A172 (cell line): ENCODE measurements around the gene ADGRD1. TPM values are rescaled to one million over a fixed set of nuclear protein-coding genes. Genes with fewer than 3 reads are reported as not detected.
"Not testable (repeated sequence)": the region's sequence is repeated elsewhere in the genome, so short reads cannot be mapped to it uniquely, and the experiment has no call there.

Experiments used
- DNase-seq: peaks from one replicate; pipeline ENCODE4 v3.0.0-alpha.2; 2015; ENCODE audit warnings: low spot score
- total RNA-seq: library from RNA; depleted of rRNA; stranded (reverse); fragments of >200 nt; shearing (Covaris generic); gene quantifications from 2 replicates; pipeline ENCODE4 v1.2.3, GENCODE V29; 2014

ADGRD1 gene
- total RNA-seq, 1 experiment from 2014 or later = 0.52 TPM

- no peak for DNase-seq
Measured at GRCh38 chr12:130984183-130985058, 30.7 kb downstream of the ADGRD1 start.

GRCh38 chr12:130987151-130987931, 33.6 kb downstream of the ADGRD1 start:
- no peak for DNase-seq

- no peak for DNase-seq
Measured at GRCh38 chr12:130988261-130988660, 34.6 kb downstream of the ADGRD1 start.

GRCh38 chr12:130988751-130989150, 35.0 kb downstream of the ADGRD1 start:
- no peak for DNase-seq

- no peak for DNase-seq
Measured at GRCh38 chr12:130989391-130989790, 35.7 kb downstream of the ADGRD1 start.

- no peak for DNase-seq
Measured at GRCh38 chr12:130990034-130990433, 36.3 kb downstream of the ADGRD1 start.

- no peak for DNase-seq
Measured at GRCh38 chr12:130992448-130992847, 38.7 kb downstream of the ADGRD1 start.

- DNase-seq = no peak
Measured at GRCh38 chr12:130992979-130993538, 39.4 kb downstream of the ADGRD1 start.

- DNase-seq = no peak
Measured at GRCh38 chr12:130993759-130994670, 40.3 kb downstream of the ADGRD1 start.

GRCh38 chr12:130994821-130995375, 41.2 kb downstream of the ADGRD1 start:
- no peak for DNase-seq

GRCh38 chr12:130995386-130995969, 41.8 kb downstream of the ADGRD1 start:
- not testable (repeated sequence) for DNase-seq

- DNase-seq = no peak
Measured at GRCh38 chr12:130998136-130998535, 44.4 kb downstream of the ADGRD1 start.

- DNase-seq = peak; percentile 9
Measured at GRCh38 chr12:131000000-131000486, 46.3 kb downstream of the ADGRD1 start.

GRCh38 chr12:131001493-131001892, 47.8 kb downstream of the ADGRD1 start:
- no peak for DNase-seq

GRCh38 chr12:131002216-131002631, 48.5 kb downstream of the ADGRD1 start:
- no peak for DNase-seq

- no peak for DNase-seq
Measured at GRCh38 chr12:131003036-131003715, 49.5 kb downstream of the ADGRD1 start.

- DNase-seq = no peak
Measured at GRCh38 chr12:131003716-131004045, 50.0 kb downstream of the ADGRD1 start.

GRCh38 chr12:131004166-131004565, 50.5 kb downstream of the ADGRD1 start:
- no peak for DNase-seq

- DNase-seq = no peak
Measured at GRCh38 chr12:131005161-131006035, 51.7 kb downstream of the ADGRD1 start.
